Osteoblast (primary cell): ENCODE data around the gene SORCS2. TPM values are rescaled to one million over a fixed set of nuclear protein-coding genes. Genes with fewer than 3 reads are reported as not detected.

Source experiments
- DNase-seq: peaks from one replicate; pipeline ENCODE4 v3.0.0; 2011; ENCODE audit warnings: low spot score, mixed read lengths; ENCODE audit not compliant: insufficient read length; ENCODE audit errors: missing footprints
- H2AFZ ChIP-seq: 2 replicates; pipeline ENCODE4 v1.6.0; 2011; ENCODE audit warnings: mild to moderate bottlenecking, low read length
- H3K27ac ChIP-seq: 2 replicates; pipeline ENCODE4 v1.5.1; 2011; ENCODE audit warnings: mild to moderate bottlenecking, low read depth, low read length, moderate library complexity
- H3K27me3 ChIP-seq: 2 replicates; pipeline ENCODE4 v1.6.0; 2012; ENCODE audit warnings: mild to moderate bottlenecking, control low read depth, inconsistent platforms, low read length, moderate library complexity; ENCODE audit not compliant: insufficient read depth
- H3K36me3 ChIP-seq: 2 replicates; pipeline ENCODE4 v1.5.1; 2011; ENCODE audit warnings: mild to moderate bottlenecking, low read length, control low read depth, moderate library complexity; ENCODE audit not compliant: insufficient read depth
- H3K4me1 ChIP-seq: 2 replicates; pipeline ENCODE4 v1.5.1; 2011; ENCODE audit warnings: mild to moderate bottlenecking, low read length, control low read depth, moderate library complexity; ENCODE audit not compliant: insufficient read depth
- H3K4me2 ChIP-seq: 2 replicates; pipeline ENCODE4 v1.6.0; 2011; ENCODE audit warnings: mild to moderate bottlenecking, low read length; ENCODE audit not compliant: insufficient read depth
- H3K4me3 ChIP-seq: fragments of 200-600 bp; sonication (generic); 3 replicates; pipeline ENCODE4 v1.5.1; 2012; ENCODE audit warnings: mild to moderate bottlenecking, low read length, inconsistent platforms; ENCODE audit not compliant: insufficient read depth
- H3K79me2 ChIP-seq: 2 replicates; pipeline ENCODE4 v1.6.0; 2012; ENCODE audit warnings: mild to moderate bottlenecking, low read length, control low read depth, inconsistent platforms; ENCODE audit not compliant: insufficient read depth
- H3K9me3 ChIP-seq: 2 replicates; pipeline ENCODE4 v1.5.1; 2011; ENCODE audit warnings: low read depth, low read length, control low read depth
- H4K20me1 ChIP-seq: 2 replicates; pipeline ENCODE4 v1.6.0; 2012; ENCODE audit warnings: mild to moderate bottlenecking, low read length, control low read depth; ENCODE audit not compliant: insufficient read depth
- total RNA-seq: library from RNA; depleted of rRNA; stranded (reverse); fragments of >200 nt; gene quantifications from 2 replicates; pipeline ENCODE4 v1.2.3, GENCODE V29; 2012
- TF ChIP-seq, protein P1 (sequence below): IDR thresholded peaks from 2 replicates; pipeline ENCODE4 v1.5.1; 2011; ENCODE audit warnings: mild to moderate bottlenecking, low read depth, low read length, moderate library complexity; ENCODE audit errors: extremely low read depth

The SORCS2 gene
- total RNA-seq, 1 donor = 9.0 TPM

DNA sequence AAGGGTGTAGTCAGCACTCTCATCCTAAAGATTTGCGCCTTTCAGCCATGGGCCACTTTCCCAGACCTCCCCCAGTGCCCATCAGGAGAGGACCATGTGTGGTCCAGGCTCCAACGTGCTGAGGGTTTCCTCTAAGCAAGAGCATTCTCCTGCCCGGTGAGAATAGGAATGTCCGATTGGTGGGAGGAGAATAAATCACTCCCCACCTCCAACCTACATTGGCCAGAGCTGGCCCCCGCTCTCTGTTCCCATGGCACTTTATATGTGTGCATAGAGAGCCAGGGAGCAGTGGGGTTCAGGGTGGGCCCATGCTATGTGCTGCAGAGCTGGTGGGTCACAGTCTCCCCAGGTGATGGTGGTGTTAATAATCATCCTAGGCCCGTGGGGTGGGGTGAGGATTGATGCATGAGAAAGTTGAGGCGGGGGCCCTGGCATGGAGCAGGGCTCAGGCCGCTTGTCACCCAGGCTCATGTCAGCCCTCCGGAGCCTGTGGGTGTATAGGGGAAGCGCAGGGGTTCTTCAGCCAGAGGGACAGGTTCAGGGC lies 6.8 kb upstream of the SORCS2 start:
- H3K4me2 ChIP-seq = no peak overlapping the region
- no peak overlapping the region for H3K4me3 ChIP-seq
- no peaks in the 10 kb centered on the region for H3K9me3 ChIP-seq
- no peaks in the 10 kb centered on the region for H4K20me1 ChIP-seq
- TF ChIP-seq, protein P1, sequence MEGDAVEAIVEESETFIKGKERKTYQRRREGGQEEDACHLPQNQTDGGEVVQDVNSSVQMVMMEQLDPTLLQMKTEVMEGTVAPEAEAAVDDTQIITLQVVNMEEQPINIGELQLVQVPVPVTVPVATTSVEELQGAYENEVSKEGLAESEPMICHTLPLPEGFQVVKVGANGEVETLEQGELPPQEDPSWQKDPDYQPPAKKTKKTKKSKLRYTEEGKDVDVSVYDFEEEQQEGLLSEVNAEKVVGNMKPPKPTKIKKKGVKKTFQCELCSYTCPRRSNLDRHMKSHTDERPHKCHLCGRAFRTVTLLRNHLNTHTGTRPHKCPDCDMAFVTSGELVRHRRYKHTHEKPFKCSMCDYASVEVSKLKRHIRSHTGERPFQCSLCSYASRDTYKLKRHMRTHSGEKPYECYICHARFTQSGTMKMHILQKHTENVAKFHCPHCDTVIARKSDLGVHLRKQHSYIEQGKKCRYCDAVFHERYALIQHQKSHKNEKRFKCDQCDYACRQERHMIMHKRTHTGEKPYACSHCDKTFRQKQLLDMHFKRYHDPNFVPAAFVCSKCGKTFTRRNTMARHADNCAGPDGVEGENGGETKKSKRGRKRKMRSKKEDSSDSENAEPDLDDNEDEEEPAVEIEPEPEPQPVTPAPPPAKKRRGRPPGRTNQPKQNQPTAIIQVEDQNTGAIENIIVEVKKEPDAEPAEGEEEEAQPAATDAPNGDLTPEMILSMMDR = no peak
- H2AFZ ChIP-seq = no peak overlapping the region
- no peaks in the 10 kb centered on the region for H3K36me3 ChIP-seq
- H3K27ac ChIP-seq = no peak overlapping the region
- no peak for DNase-seq
- peaks cover 30% of the 10 kb centered on the region for H3K27me3 ChIP-seq
- no peaks in the 10 kb centered on the region for H3K4me1 ChIP-seq
- no peaks in the 10 kb centered on the region for H3K79me2 ChIP-seq

DNA sequence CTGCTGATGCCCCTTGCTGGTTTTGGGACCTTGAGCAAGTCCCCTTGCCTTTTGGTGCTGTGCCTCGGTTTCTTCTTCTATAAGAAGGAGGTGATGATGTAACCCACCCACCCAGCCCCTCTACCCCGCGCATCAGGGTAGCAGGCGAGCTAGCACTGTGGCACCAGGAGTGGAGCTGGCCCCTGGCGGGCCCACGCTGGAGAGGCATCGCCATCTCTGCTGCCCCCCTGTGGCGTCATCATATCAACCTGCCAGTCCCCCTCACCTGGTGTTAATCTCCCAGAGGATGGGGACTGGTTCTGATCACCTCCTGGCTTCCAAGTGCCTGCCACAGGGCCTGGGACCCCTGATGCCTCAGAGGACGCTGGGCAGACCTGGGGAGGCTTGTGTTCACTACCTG lies 6.3 kb upstream of the SORCS2 start:
- H3K27me3 ChIP-seq = peaks cover 33% of the 10 kb centered on the region
- H3K9me3 ChIP-seq = no peaks in the 10 kb centered on the region
- no peak overlapping the region for H2AFZ ChIP-seq
- no peaks in the 10 kb centered on the region for H3K36me3 ChIP-seq
- no peaks in the 10 kb centered on the region for H3K4me1 ChIP-seq
- H3K4me2 ChIP-seq = no peak overlapping the region
- H4K20me1 ChIP-seq = no peaks in the 10 kb centered on the region
- no peaks in the 10 kb centered on the region for H3K79me2 ChIP-seq
- H3K27ac ChIP-seq = no peak overlapping the region
- DNase-seq = peak; percentile 87
- no peak overlapping the region for H3K4me3 ChIP-seq
- TF ChIP-seq, protein P1 = peak; percentile 23

DNA sequence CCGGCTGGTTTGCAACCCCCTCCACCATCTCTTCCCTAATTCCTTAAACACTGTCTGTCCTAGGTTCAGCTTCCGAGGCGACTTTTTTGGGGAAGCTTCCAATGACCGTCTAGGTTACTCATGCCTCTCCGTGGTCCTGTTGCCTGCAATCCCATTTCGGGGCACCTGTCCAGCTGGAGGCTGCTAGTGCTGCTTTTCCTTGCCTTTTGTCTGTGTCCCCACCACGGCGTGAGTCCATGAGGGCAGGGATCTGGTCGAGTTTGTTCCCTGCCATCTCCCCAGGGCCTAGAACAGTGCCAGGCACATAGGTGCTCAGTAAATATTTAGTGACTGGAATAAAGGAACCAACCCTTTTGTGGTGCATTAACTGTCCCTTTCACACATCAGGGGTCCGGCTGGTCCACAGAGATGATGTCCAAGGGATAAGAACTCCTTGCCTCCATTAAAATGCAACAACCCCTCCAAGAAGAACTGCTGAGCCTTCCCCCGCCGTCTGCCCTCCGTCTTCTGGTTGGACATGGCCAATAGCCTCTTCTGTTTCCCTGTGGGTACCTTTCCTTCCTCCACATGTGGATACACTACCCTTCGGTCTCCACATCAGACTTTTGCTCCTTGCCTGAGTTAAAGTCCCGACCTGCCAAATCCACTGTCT lies 5.7 kb upstream of the SORCS2 start:
- no peak overlapping the region for H2AFZ ChIP-seq
- H4K20me1 ChIP-seq = no peaks in the 10 kb centered on the region
- no peaks in the 10 kb centered on the region for H3K9me3 ChIP-seq
- TF ChIP-seq, protein P1 = no peak
- H3K79me2 ChIP-seq = no peaks in the 10 kb centered on the region
- H3K4me1 ChIP-seq = no peaks in the 10 kb centered on the region
- H3K4me2 ChIP-seq = no peak overlapping the region
- DNase-seq = peak; percentile 88
- no peak overlapping the region for H3K4me3 ChIP-seq
- no peak overlapping the region for H3K27ac ChIP-seq
- H3K36me3 ChIP-seq = no peaks in the 10 kb centered on the region
- peaks cover 36% of the 10 kb centered on the region for H3K27me3 ChIP-seq

DNA sequence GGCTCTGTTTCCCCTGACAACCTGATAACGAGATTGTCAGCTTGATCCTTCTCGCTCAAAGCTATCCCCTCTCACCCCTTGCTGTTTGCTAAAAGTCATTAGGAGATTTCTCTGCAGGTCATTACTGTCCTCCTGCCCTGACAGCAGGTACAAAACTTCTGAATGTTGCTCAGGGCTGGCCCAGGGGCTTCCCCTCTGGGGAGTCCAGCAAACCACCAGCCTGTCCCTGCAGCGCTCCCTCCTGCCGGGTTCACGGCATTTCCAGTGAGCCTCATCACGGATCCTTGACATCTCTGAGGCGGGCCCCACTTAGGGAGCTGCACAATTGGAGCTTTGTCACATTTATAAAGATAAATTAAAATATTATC lies 5.2 kb upstream of the SORCS2 start:
- Histone ChIP-seq H3K9me3 (no peaks in the 10 kb centered on the region), H3K79me2 (no peaks in the 10 kb centered on the region), H4K20me1 (no peaks in the 10 kb centered on the region), H3K4me1 (no peaks in the 10 kb centered on the region), H3K4me2 (no peak overlapping the region), H3K27me3 (peaks cover 36% of the 10 kb centered on the region), H3K36me3 (no peaks in the 10 kb centered on the region), H3K27ac (no peak overlapping the region), H3K4me3 (no peak overlapping the region), H2AFZ (no peak overlapping the region)
- TF ChIP-seq, protein P1 = no peak
- DNase-seq = peak; percentile 83
